Neural cell (in vitro differentiated cells): ENCODE data around the gene SLC28A3. TPM values are rescaled to one million over a fixed set of nuclear protein-coding genes. Genes with fewer than 3 reads are reported as not detected.

ENCODE experiments used
- H2AFZ ChIP-seq: fragments of 200-600, 300-800 bp; sonication (generic), shearing (Covaris generic); 2 replicates; pipeline ENCODE4 v1.6.0; 2014; ENCODE audit warnings: low read depth, mild to moderate bottlenecking, antibody characterized with exemption, low read length, moderate library complexity
- H3F3A ChIP-seq: fragments of 200-600 bp; shearing (Covaris generic); 2 replicates; pipeline ENCODE4 v1.6.1; 2016; ENCODE audit warnings: mild to moderate bottlenecking, moderate library complexity, mixed read lengths, antibody characterized with exemption, low read length; ENCODE audit not compliant: insufficient read depth, poor library complexity, severe bottlenecking
- H3K27ac ChIP-seq: fragments of 200-600, 300-800 bp; sonication (generic), shearing (Covaris generic); 2 replicates; pipeline ENCODE4 v1.5.1; 2014; ENCODE audit warnings: mild to moderate bottlenecking, low read length, moderate library complexity
- H3K27me3 ChIP-seq: fragments of 300-800, 200-600 bp; sonication (generic), shearing (Covaris generic); 2 replicates; pipeline ENCODE4 v1.6.0; 2014; ENCODE audit warnings: mild to moderate bottlenecking, low read depth, low read length, moderate library complexity; ENCODE audit not compliant: insufficient read depth
- H3K36me3 ChIP-seq: fragments of 300-800, 200-600 bp; sonication (generic), shearing (Covaris generic); 2 replicates; pipeline ENCODE4 v1.5.1; 2014; ENCODE audit warnings: mild to moderate bottlenecking, antibody characterized with exemption, low read length, moderate library complexity; ENCODE audit not compliant: insufficient read depth
- H3K4me2 ChIP-seq: fragments of 300-800, 200-600 bp; sonication (generic), shearing (Covaris generic); 2 replicates; pipeline ENCODE4 v1.6.0; 2014; ENCODE audit warnings: mild to moderate bottlenecking, low read length
- H3K4me3 ChIP-seq: fragments of 300-800, 200-600 bp; sonication (generic), shearing (Covaris generic); 2 replicates; pipeline ENCODE4 v1.5.1; 2014; ENCODE audit warnings: mild to moderate bottlenecking, low read length, moderate library complexity
- H3K79me2 ChIP-seq: fragments of 200-600 bp; shearing (Covaris generic); replicated peaks from 2 replicates; pipeline ENCODE4 v1.6.0; 2014; ENCODE audit warnings: mild to moderate bottlenecking, low read length, moderate library complexity; ENCODE audit not compliant: insufficient read depth
- H3K9ac ChIP-seq: fragments of 300-800, 200-600 bp; sonication (generic), shearing (Covaris generic); 2 replicates; pipeline ENCODE4 v1.6.1; 2016; ENCODE audit warnings: mild to moderate bottlenecking, low read length, mixed read lengths
- H3K9me2 ChIP-seq: fragments of 200-600 bp; shearing (Covaris generic); 2 replicates; pipeline ENCODE4 v1.6.1; 2016; ENCODE audit warnings: mild to moderate bottlenecking, low read length, mixed read lengths; ENCODE audit not compliant: insufficient read depth
- H3K9me3 ChIP-seq: fragments of 200-600, 300-800 bp; sonication (generic), shearing (Covaris generic); 2 replicates; pipeline ENCODE4 v1.6.1; 2016; ENCODE audit warnings: mild to moderate bottlenecking, mixed run types, low read length, moderate library complexity, mixed read lengths
- H4K20me1 ChIP-seq: fragments of 200-600 bp; shearing (Covaris generic); 2 replicates; pipeline ENCODE4 v1.6.1; 2016; ENCODE audit warnings: mild to moderate bottlenecking, mixed run types; ENCODE audit not compliant: insufficient read depth
- CTCF ChIP-seq: fragments of 450-650 bp; IDR thresholded peaks from 2 replicates; pipeline ENCODE4 v1.5.1; 2014; ENCODE audit warnings: antibody characterized with exemption, mild to moderate bottlenecking, moderate library complexity; ENCODE audit not compliant: poor library complexity, severe bottlenecking
- EP300 ChIP-seq: fragments of 450-650 bp; conservative IDR thresholded peaks from 2 replicates; pipeline ENCODE4 v1.6.1; 2014; ENCODE audit warnings: antibody characterized with exemption, mild to moderate bottlenecking, moderate library complexity; ENCODE audit not compliant: poor library complexity, severe bottlenecking
- EZH2 ChIP-seq: fragments of 200-600, 300-800 bp; shearing (Covaris generic), sonication (generic); IDR thresholded peaks from 2 replicates; pipeline ENCODE4 v1.6.1; 2014; ENCODE audit warnings: antibody characterized with exemption, low read length, borderline replicate concordance, mild to moderate bottlenecking; ENCODE audit not compliant: insufficient read depth, poor library complexity, severe bottlenecking
- POLR2AphosphoS5 ChIP-seq: IDR thresholded peaks from 2 replicates; pipeline ENCODE4 v1.6.1; 2012
- RAD21 ChIP-seq: fragments of 450-650 bp; conservative IDR thresholded peaks from 2 replicates; pipeline ENCODE4 v1.6.1; 2014; ENCODE audit warnings: antibody characterized with exemption, mild to moderate bottlenecking, moderate library complexity
- TAF1 ChIP-seq: IDR thresholded peaks from 2 replicates; pipeline ENCODE4 v1.6.1; 2012; ENCODE audit warnings: low read depth
- polyA plus RNA-seq: library from polyadenylated mRNA; depleted of rRNA; stranded (reverse); fragments of >200 nt; gene quantifications from 2 replicates; pipeline ENCODE4 v1.2.3, GENCODE V29; 2014
- TF ChIP-seq, protein P1 (sequence below): IDR thresholded peaks from 2 replicates; pipeline ENCODE4 v1.6.1; 2012; ENCODE audit warnings: borderline replicate concordance

Gene SLC28A3
- polyA plus RNA-seq, 1 donor from 2014 or later, result not detected

DNA sequence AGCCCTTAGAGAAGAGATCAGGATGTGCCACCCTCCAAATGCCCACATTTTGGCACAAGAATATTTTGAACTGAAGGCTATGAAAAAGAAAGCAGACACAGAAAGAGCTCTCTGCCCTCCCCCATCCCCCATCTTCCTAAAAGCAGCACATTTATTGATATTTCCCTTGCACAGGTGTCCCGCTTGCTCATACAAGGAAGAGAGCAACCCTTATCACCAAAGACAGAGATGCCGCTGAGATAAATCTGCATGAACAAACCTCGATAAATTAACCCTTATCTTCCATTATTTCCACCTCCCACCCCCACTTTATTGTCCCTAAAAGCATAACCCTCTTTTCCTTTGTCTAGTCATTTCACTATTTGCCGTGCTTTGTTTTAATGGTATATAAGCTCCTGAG lies 1.8 kb downstream of the SLC28A3 start:
- TF ChIP-seq RAD21, result no peak
- TF ChIP-seq EZH2, result no peak
- no peak for TF ChIP-seq TAF1
- TF ChIP-seq POLR2AphosphoS5, result no peak
- TF ChIP-seq CTCF, result no peak
- TF ChIP-seq, protein P1, sequence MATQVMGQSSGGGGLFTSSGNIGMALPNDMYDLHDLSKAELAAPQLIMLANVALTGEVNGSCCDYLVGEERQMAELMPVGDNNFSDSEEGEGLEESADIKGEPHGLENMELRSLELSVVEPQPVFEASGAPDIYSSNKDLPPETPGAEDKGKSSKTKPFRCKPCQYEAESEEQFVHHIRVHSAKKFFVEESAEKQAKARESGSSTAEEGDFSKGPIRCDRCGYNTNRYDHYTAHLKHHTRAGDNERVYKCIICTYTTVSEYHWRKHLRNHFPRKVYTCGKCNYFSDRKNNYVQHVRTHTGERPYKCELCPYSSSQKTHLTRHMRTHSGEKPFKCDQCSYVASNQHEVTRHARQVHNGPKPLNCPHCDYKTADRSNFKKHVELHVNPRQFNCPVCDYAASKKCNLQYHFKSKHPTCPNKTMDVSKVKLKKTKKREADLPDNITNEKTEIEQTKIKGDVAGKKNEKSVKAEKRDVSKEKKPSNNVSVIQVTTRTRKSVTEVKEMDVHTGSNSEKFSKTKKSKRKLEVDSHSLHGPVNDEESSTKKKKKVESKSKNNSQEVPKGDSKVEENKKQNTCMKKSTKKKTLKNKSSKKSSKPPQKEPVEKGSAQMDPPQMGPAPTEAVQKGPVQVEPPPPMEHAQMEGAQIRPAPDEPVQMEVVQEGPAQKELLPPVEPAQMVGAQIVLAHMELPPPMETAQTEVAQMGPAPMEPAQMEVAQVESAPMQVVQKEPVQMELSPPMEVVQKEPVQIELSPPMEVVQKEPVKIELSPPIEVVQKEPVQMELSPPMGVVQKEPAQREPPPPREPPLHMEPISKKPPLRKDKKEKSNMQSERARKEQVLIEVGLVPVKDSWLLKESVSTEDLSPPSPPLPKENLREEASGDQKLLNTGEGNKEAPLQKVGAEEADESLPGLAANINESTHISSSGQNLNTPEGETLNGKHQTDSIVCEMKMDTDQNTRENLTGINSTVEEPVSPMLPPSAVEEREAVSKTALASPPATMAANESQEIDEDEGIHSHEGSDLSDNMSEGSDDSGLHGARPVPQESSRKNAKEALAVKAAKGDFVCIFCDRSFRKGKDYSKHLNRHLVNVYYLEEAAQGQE, result no peak
- no peak for TF ChIP-seq EP300
- Histone ChIP-seq H4K20me1 (no peaks in the 10 kb centered on the region), H3K9me3 (no peaks in the 10 kb centered on the region), H3K27ac (no peak overlapping the region), H3K79me2 (no peaks in the 10 kb centered on the region), H3K27me3 (no peaks in the 10 kb centered on the region), H2AFZ (no peak overlapping the region), H3K36me3 (no peaks in the 10 kb centered on the region), H3K4me3 (no peak overlapping the region), H3K9ac (no peak overlapping the region), H3K9me2 (no peaks in the 10 kb centered on the region), H3F3A (no peaks in the 10 kb centered on the region), H3K4me2 (no peak overlapping the region)

DNA sequence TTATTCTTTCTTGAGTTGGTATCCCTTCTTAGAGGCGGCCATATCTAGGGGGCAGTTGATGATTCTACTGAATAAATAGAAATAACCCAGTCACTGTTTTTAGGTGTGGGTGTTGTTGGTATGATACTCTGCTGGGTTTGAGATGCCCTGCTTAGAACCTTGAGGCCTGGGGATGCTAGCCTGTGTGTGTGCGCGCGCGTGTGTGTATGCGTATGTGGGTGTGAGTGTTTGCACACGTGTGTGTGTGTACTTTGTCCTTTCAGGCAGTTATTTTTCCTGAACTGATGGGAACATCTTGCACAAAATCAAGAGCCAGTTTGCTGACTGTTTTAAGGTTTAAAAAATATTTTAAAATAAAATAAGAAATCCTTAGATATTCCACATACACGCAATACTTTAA lies 3.3 kb downstream of the SLC28A3 start:
- Histone ChIP-seq H4K20me1 (no peaks in the 10 kb centered on the region), H3K79me2 (no peaks in the 10 kb centered on the region), H2AFZ (no peak overlapping the region), H3K9ac (no peak overlapping the region), H3K27me3 (no peaks in the 10 kb centered on the region), H3K9me3 (no peaks in the 10 kb centered on the region), H3K36me3 (no peaks in the 10 kb centered on the region), H3K9me2 (no peaks in the 10 kb centered on the region), H3K4me3 (no peak overlapping the region), H3K27ac (no peak overlapping the region), H3F3A (no peaks in the 10 kb centered on the region), H3K4me2 (no peak overlapping the region)
- no peak for TF ChIP-seq CTCF
- no peak for TF ChIP-seq EP300
